Left renal pelvis (tissue), 4 donors: ENCODE measurements around the gene TPPP. TPM values are rescaled to one million over a fixed set of nuclear protein-coding genes. Genes with fewer than 3 reads are reported as not detected.

Experiments used
- DNase-seq, 4 donors: peaks; one replicate each; pipeline ENCODE4 v3.0.0-alpha.2; 2013; ENCODE audit warnings: low read depth in 4 of 4, low spot score in 3 of 4
- polyA plus RNA-seq, 4 donors: library from polyadenylated mRNA; unstranded; fragments of 120-200 nt; gene quantifications; one replicate each; pipeline ENCODE4 v1.2.1, GENCODE V29; 2013; ENCODE audit not compliant: insufficient read length in 4 of 4

The TPPP gene
- polyA plus RNA-seq, 4 donors = 0.93 to 4.0 (median 3.6) TPM

GRCh38 chr5:651296-652022 lies 41.7 kb downstream of the TPPP start:
- DNase-seq = no peak

DNA sequence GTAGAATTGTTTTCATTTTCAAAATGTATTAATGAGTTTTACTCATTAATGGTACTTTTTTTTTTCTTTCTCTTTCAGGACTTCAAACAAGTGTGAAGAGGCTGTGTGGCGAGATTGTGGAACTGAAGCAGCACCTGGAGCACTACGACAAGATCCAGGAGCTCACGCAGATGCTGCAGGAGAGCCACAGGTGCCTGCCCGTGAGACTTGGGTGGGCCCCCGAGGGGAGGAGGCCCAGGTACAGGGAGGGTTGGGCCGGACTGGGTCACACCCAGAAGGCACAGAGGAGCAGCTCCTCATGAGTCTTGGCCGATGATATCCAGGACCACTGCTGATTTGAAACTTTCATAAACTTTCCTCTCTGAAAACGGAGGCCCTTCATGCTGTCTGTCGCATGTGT lies 45.4 kb downstream of the TPPP start:
- no peak for DNase-seq

GRCh38 chr5:647311-647710 lies 45.8 kb downstream of the TPPP start:
- no peak for DNase-seq

DNA sequence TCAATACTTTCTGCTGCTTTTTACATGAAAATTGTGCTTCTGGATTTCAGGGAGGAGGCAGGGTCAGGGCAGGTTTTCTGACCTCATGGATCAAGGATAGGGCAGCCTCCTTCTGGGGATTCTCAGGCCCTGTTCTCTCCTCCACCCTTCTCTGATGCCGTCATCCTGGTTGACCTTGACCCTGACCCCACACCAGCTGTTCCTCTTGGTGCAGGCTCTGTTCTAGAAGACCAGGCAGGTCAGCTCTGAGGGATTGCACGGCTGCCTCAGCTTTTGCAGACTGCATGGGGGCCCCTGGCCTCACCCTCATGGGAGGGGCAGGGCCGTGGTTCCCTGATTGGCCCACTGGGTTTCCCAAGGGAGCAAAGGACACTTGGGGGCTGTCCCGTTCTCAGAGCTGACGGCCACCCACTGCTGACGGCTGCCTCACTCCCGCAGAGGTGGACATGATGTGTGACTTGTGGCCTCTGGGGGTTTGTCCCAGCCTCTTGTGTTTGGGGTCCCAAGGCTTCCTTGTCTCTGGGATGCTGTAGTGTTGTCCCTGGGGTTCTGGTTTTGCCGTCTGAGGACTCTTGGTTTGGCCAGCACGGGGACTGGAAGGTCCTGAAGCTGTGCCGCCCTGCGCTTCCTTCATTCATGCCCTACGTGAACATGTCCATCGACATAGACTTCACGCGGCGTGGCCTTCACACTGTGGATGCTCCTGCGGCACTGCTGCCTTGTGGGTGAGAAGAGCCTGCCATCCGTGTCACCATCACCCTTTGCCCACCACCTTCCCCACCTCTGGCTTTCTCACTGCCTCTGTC lies 46.6 kb downstream of the TPPP start:
- DNase-seq = no peak

- DNase-seq = no peak
These were observed 47.7 kb downstream of the TPPP start for GRCh38 chr5:645421-645820.

- no peak for DNase-seq
These were observed 48.2 kb downstream of the TPPP start for GRCh38 chr5:644971-645370.

DNA sequence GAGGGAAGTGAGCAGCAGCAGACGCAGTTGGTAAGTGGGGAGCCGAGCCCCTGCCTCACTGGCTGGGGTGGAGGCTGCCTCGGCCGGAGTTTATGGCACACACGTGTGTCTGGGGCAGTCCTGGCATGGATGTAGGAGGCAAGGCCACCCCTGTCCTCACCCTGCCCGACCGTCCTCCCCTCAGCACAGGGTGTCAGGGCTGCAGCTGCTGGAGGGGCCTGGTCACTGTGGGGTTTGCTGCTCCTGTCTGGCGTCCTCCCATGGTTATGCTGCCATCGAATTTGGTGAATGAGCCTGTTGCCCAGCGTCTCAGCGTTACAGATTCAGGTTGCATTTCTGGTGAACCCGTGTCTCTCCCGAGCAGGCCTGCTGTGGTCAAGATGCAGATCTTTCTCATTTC lies 48.6 kb downstream of the TPPP start:
- DNase-seq = no peak

- peak in 1 of 4 donors; percentile 24 for DNase-seq
These were observed 49.3 kb downstream of the TPPP start for GRCh38 chr5:643811-644271.

GRCh38 chr5:643351-643801 lies 49.8 kb downstream of the TPPP start:
- DNase-seq = no peak

- no peak for DNase-seq
These were observed 50.7 kb downstream of the TPPP start for GRCh38 chr5:642481-642880.

- no peak for DNase-seq
These were observed 51.8 kb downstream of the TPPP start for GRCh38 chr5:641331-641765.

GRCh38 chr5:640461-641330 lies 52.5 kb downstream of the TPPP start:
- no peak for DNase-seq

- no peak for DNase-seq
These were observed 53.5 kb downstream of the TPPP start for GRCh38 chr5:639584-640213.

DNA sequence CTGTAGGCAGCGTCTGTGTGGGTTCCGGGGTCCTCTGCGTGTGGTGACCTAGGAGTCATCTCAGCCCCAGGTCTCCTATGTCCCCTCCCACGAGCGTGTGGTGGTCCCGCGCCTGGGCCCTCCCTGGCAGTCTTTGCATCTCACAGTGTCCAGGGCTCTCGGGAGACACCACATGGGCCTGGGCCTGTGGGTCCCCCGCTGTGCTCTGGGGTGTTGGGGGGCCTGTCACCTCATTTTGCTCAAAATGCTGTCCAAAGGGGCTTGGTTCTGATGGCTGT lies 54.0 kb downstream of the TPPP start:
- no peak for DNase-seq

- DNase-seq = no peak
These were observed 54.5 kb downstream of the TPPP start for GRCh38 chr5:638501-639252.

DNA sequence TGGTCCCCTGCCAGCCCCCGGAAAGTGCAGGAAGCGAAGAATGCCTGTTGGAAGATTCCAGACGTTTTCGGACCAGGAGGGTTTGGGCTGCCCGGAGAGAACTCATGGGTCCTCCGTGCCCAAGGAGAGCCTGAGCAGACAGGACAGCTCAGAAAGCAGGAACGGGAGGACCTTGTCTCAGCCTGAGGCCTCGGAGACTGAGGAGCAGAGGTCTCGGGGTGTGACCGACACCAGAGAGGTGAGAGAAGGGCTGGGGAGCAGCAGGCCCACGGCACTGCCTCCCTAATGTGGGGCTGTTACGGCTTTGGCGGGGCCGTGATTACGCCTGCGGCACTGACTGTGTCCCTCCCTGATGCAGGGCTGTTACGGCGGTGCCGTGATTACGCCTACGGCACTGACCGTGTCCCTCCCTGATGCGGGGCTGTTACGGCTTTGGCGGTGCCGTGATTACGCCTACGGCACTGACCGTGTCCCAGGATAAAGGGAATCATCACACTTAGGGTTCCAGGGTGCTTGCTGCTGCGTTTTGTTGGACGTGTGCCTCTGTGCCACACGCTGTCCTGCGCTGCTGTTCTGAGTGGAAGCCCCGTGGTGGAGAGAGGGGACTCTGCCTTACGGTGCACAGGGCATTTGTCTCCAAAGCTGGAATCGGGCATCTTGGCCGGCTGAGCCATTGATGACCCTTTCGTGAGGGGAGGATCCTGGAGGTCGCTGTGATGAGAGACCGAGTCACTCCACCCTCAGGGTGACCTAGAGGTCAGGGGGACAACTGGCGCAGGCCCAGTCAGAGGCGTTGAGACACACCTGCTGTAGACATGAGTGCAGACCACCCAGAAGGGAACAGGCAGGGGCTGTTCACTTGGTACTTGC lies 55.3 kb downstream of the TPPP start:
- DNase-seq = no peak

GRCh38 chr5:636951-637350 lies 56.2 kb downstream of the TPPP start:
- no peak for DNase-seq

DNA sequence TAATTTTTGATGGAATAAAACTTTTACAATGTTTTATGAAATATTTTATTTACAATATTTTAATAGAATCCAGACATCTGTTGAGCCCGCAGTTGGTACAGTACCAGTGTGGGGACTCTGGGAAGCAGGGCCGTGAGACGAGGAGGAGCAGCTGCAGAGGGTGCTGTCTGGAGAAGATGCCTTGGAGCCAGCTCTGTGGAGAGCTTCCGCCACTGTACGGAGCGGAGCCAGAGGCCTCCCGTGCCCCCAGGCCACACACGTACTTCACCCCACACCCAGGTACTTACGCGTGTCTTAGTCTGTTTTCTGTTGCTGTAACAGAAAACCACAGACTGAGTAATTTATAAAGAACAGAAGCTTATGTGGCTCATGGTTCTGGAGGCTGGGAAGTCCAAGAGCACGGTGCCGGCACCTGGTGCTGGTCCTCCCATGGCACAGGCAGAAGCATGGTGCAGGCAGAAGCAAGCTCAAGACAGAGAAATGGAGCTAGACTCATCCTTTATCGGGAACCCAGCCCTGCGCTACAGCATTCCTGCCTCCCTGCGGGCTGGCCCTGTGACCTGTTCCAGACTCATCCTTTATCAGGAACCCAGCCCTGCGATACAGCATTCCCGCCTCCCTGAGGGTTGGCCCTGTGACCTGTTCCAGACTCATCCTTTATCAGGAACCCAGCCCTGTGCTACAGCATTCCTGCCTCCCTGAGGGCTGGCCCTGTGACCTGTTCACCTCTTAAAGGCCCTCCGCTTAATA lies 57.7 kb downstream of the TPPP start:
- DNase-seq = no peak
